Stomach smooth muscle (tissue), 2 donors: ENCODE measurements around the gene COL8A2.

Source experiments
- H3K27ac ChIP-seq: one replicate; pipeline ENCODE4 v1.7.0; 2013; ENCODE audit warnings: mild to moderate bottlenecking, low read length, inconsistent platforms
- H3K27me3 ChIP-seq, 2 donors: one replicate each; pipeline ENCODE4 v1.7.0; 2013; ENCODE audit warnings: low read length in 2 of 2; ENCODE audit not compliant: insufficient read depth in 2 of 2, control insufficient read depth in 1 of 2
- H3K36me3 ChIP-seq, 2 donors: one replicate each; pipeline ENCODE4 v1.7.0; 2013; ENCODE audit warnings: low read length in 2 of 2; ENCODE audit not compliant: control insufficient read depth in 2 of 2, insufficient read depth in 2 of 2
- H3K4me1 ChIP-seq: one replicate; pipeline ENCODE4 v1.7.0; 2013; ENCODE audit warnings: low read length; ENCODE audit not compliant: control insufficient read depth, insufficient read depth
- H3K4me3 ChIP-seq, 2 donors: one replicate each; pipeline ENCODE4 v1.7.0; 2013; ENCODE audit warnings: low read length in 2 of 2
- H3K9ac ChIP-seq, 2 donors: one replicate each; pipeline ENCODE4 v1.7.0; 2013; ENCODE audit warnings: low read length in 2 of 2, mild to moderate bottlenecking in 1 of 2
- H3K9me3 ChIP-seq, 2 donors: one replicate each; pipeline ENCODE4 v1.7.0; 2013; ENCODE audit warnings: low read length in 2 of 2; ENCODE audit not compliant: control insufficient read depth in 2 of 2
- donor health status: healthy.
- donor health status: Pancreatic carcinoma.

COL8A2 gene

DNA sequence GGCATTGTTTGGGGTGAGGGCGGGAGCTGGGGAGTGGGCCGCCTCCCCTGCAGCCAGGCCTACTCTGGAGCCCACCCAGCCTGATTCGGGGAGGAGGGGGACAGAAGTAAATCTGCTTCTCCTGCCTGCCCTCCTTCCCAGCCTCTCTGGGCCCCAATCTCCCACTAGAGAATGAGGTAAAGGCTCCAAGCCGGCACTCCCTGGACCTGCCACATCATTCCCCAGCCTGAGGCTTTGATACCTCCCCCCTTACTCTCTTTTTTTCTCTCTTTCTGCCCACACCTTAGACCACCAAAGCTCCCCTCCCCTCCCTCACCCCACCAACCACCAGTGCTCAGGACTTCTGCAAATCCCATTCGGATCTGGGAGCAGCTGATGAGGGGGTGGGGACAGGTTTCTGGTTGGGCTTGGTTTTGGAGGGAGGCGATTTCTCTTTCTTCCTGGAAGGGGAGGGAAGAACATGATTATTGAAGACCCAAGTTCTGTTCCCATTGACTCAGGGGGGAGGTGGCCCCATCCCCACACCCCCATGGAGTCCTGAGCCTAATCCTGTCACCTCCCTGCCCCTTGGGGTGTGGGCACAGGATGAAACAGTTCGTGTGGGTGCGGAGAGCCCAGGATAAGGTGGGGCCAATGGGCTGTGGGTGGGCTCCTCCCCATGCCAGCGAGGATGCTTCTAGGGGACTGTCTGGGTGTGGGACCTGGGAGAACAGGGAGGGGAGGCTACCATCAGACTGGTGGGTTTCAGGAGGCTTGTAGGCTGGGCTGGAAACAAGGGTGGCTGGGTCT lies 32.3 kb upstream of the COL8A2 start:
- H3K4me1 ChIP-seq, result peaks cover 78% of the 10 kb centered on the region
- H3K27me3 ChIP-seq, result no peaks in the 10 kb centered on the region
- H3K27ac ChIP-seq, result peak overlapping the region; percentile 99
- peaks cover 2 to 7% of the 10 kb centered on the region in 2 donors for H3K36me3 ChIP-seq
- peak overlapping the region; percentile 93 to 96 for H3K4me3 ChIP-seq
- H3K9me3 ChIP-seq, result no peaks in the 10 kb centered on the region
- peak overlapping the region; percentile 79 to 92 for H3K9ac ChIP-seq

DNA sequence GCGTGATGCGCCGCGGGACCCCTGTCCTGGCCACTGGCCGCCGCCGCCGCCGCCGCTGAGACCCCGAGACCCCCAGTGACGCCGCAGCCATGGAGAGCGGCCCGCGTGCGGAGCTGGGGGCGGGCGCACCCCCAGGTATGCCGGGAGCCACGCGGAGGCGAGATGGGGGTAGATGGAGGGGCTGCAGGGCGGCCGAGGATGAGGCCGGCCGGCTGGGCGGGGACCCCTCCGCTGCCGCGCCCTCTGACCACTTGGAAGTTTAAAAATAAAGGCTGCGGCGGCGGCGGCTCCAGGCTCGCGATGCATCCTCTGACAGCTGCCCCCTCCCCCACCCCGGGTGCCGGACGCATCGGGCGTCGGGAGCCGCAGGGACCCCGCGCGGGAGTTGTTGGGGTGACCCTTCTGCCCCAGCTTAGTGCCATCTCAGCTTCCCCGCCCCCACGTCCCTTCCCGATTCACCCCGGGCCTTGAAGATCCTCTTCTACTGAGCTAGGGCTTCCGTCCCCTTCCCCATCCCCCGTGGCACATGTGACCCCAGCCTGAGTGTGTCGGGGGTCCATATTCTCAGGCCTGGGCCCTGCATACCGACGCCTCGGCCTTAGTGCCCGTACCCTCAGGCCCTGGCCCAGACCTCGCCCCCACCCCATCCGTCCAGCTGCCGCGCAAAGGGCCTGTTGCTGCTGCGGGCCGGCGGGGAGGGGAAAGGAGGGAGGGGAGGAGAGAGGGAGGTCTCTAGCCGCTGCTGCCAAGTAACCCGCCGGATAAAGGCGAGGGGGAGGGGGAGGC lies 31.5 kb upstream of the COL8A2 start:
- Histone ChIP-seq H3K4me1 (peaks cover 76% of the 10 kb centered on the region), H3K4me3 (peak overlapping the region; percentile 93 to 96), H3K9me3 (no peaks in the 10 kb centered on the region), H3K9ac (peak overlapping the region; percentile 79 to 92), H3K27ac (peak overlapping the region; percentile 99), H3K27me3 (no peaks in the 10 kb centered on the region), H3K36me3 (peaks cover 2 to 5% of the 10 kb centered on the region in 2 donors)

DNA sequence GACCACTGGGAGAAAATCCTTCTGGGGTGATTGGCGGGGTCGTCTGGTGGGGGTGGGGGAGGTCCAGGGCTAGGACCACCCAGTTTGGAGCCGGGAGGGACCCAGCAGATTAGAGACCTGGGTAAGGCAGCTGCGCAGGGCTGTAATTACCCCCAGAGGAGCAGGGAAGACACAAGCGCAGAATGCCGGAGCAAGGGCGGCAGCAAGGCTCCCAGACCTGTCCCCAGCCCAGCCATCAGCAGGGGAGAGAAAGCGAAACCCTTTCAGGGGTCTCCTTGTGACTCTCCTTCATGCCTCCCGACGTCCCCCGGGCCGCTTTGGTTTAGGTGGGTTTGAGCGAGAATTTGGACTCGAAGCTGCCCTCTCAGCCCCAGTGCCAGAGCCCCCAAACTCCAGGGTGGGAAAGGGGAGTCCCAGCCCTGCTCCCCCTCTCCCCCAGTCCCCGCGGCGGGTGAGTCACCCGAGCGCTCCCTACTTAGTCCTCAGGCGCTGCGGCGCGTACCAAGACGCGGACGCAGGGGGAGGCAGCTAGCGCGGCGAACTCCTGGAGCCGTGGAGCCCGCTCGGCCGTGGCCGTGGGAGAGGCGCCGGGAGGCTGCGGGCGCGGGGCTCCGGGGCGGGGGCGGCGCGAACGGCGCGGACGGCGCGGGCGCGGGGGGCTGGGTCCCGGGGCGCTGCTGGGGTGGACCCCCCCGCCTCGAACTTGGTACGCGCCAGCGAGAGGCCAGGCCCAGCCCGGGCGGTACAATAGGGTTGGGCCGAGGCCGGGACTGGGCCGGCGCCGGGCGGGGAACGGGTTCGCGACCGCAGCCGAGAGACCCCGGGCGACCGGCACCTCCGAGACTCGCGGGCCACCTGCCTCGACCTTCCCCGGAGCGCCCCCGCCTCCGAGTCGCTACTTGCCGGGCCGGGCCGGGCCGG lies 30.6 kb upstream of the COL8A2 start, which contains the start of gene MAP7D1:
Gene MAP7D1, plus strand, starts transcription at position 753 of the 921 bp plus-strand sequence. CDS start 258 bp downstream, outside the sequence.
- peaks cover 2 to 5% of the 10 kb centered on the region in 2 donors for H3K36me3 ChIP-seq
- H3K9me3 ChIP-seq, result no peaks in the 10 kb centered on the region
- H3K27me3 ChIP-seq, result no peaks in the 10 kb centered on the region
- H3K27ac ChIP-seq, result peak within 1 kb of the TSS; percentile 99
- peaks cover 76% of the 10 kb centered on the region for H3K4me1 ChIP-seq
- H3K4me3 ChIP-seq, result peak within 1 kb of the TSS; percentile 93 to 96
- H3K9ac ChIP-seq, result peak within 1 kb of the TSS; percentile 99

DNA sequence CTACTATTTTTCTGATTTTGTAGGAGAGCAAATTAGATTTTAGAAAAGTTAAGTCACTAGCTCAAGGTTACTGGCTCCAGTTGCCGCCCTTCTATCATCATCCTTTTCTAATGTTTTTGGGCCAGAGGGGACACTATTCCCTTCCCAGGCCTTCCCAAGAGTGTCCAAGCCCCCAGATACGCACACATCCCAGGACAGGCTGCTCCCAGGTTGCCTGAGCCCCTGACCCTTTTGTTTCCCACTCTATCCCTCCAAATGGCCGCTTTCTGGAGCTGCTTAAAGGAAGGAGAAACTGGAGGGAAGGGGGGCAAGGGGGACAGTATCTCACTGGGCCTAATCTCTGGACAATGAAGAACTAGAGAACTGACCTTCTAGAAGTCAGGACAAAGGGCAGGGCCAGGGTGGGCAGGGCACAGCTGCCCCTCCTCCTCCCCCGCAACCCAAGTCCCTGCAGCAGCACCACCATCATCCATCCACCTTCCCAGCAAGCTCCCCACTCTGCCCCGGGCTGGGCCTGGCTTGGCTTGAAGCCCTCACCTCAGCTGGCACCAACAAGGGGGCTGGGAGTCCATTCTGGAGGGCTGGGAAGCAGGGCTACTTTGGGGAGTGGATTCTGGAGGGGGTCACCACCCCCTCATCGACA lies 29.9 kb upstream of the COL8A2 start:
- Histone ChIP-seq H3K9ac (peak overlapping the region; percentile 99), H3K9me3 (no peaks in the 10 kb centered on the region), H3K4me1 (peaks cover 76% of the 10 kb centered on the region), H3K27ac (peak overlapping the region; percentile 99), H3K36me3 (peaks cover 2 to 5% of the 10 kb centered on the region in 2 donors), H3K27me3 (no peaks in the 10 kb centered on the region), H3K4me3 (peak overlapping the region; percentile 93 to 96)

DNA sequence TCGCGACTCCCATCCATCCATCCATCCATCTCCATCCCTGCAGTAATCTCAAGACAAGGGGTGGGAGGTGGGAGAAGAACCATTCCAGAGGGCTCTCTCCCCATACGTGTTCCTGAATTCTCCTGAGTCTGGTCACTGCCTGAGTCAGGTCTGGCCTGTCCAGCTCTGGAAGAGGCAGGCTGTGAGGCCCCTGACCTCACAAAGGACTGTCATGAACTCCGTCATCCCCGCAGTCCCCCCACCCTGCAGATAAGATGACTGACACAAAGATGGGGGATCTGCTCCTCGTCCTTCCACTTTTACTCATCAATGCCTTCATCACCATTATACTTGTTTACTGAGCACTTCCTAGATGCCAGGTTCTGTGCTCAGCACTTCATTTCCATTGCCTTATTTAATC lies 29.3 kb upstream of the COL8A2 start:
- H3K9me3 ChIP-seq, result no peaks in the 10 kb centered on the region
- H3K27me3 ChIP-seq, result no peaks in the 10 kb centered on the region
- peaks cover 73% of the 10 kb centered on the region for H3K4me1 ChIP-seq
- no peak overlapping the region for H3K4me3 ChIP-seq
- peak overlapping the region in 1 of 2 donors; percentile 99 for H3K9ac ChIP-seq
- H3K36me3 ChIP-seq, result peaks cover 1 to 2% of the 10 kb centered on the region in 2 donors
- peak overlapping the region; percentile 99 for H3K27ac ChIP-seq

DNA sequence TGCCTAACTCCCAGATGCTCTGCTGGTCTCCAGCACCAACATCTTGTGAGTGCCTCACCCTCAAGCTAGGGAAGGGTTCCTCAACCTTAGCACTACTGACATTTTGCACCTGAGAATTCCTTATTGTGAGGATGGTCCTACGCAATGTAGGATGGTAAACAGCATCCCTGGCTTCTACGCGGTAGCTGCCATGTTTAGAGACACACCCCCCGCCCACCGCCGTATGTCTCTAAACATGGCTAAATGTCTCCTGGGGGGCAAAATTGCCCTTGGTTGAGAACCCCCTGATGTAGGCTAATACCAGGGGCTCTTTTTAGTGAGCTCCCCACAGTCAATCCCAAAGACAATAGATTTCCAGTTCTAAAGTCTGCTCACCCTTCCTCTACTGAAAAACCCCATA lies 28.5 kb upstream of the COL8A2 start:
- Histone ChIP-seq H3K4me1 (peaks cover 73% of the 10 kb centered on the region), H3K9ac (no peak overlapping the region), H3K27me3 (no peaks in the 10 kb centered on the region), H3K4me3 (no peak overlapping the region), H3K27ac (peak overlapping the region; percentile 53), H3K9me3 (no peaks in the 10 kb centered on the region), H3K36me3 (peaks cover 0 to 2% of the 10 kb centered on the region in 2 donors)

DNA sequence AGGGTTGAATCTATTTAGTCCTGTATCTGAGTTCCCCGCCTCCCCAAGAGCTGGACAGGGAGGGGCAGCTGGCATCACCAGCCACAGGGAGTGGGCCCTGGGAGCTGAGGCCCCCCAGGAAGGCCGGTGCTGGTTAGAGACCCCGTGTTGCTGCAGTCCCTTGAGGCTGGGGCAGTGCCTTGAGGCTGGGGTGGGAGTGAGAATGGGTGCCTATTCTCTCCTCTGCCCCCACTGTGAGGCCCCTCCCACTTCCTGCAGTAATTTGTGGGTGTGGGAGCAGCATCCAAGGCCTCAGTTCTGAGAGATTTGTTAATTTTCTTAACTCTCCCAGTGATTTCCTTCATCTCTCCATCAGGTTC lies 26.8 kb upstream of the COL8A2 start:
- H3K4me1 ChIP-seq, result peaks cover 67% of the 10 kb centered on the region
- peak overlapping the region; percentile 99 for H3K27ac ChIP-seq
- no peaks in the 10 kb centered on the region for H3K9me3 ChIP-seq
- H3K9ac ChIP-seq, result peak overlapping the region; percentile 35 to 48
- no peaks in the 10 kb centered on the region for H3K36me3 ChIP-seq
- no peaks in the 10 kb centered on the region for H3K27me3 ChIP-seq
- H3K4me3 ChIP-seq, result peak overlapping the region; percentile 29 to 34

DNA sequence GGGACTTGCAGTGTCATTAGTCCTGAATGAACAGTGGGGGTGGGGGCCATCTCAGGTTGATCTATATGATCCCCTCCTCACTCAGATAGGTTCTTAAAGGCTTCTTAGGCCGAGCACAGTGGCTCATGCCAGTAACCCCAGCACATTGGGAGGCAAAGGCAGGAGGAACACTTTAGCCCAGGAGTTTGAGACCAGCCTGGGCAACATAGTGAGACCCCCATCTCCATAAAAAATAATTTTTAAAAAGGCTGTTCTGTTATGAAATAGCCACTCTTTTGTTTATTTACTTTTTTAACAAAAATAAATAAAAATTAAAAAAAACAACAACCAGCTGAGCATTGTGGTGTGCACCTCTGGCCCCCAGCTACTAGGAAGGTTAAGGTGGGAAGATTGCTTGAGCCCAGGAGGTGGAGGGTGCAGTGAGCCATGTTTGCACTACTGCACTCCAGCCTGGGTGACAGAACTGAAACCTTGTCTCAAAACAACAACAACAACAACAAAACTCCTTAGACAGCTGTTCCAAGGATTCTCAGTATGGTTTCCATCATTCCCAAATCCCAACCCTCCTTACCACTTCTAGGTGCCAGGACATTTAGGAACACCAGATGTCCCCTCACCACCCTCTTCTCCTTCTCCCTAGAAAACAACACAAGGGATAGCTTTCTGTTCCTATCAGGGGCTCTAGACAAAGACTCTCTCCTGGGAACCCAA lies 26.3 kb upstream of the COL8A2 start:
- no peaks in the 10 kb centered on the region for H3K9me3 ChIP-seq
- peak overlapping the region; percentile 99 for H3K27ac ChIP-seq
- H3K4me3 ChIP-seq, result peak overlapping the region; percentile 34 to 35
- peak overlapping the region; percentile 35 to 66 for H3K9ac ChIP-seq
- H3K4me1 ChIP-seq, result peaks cover 66% of the 10 kb centered on the region
- H3K27me3 ChIP-seq, result no peaks in the 10 kb centered on the region
- H3K36me3 ChIP-seq, result no peaks in the 10 kb centered on the region

DNA sequence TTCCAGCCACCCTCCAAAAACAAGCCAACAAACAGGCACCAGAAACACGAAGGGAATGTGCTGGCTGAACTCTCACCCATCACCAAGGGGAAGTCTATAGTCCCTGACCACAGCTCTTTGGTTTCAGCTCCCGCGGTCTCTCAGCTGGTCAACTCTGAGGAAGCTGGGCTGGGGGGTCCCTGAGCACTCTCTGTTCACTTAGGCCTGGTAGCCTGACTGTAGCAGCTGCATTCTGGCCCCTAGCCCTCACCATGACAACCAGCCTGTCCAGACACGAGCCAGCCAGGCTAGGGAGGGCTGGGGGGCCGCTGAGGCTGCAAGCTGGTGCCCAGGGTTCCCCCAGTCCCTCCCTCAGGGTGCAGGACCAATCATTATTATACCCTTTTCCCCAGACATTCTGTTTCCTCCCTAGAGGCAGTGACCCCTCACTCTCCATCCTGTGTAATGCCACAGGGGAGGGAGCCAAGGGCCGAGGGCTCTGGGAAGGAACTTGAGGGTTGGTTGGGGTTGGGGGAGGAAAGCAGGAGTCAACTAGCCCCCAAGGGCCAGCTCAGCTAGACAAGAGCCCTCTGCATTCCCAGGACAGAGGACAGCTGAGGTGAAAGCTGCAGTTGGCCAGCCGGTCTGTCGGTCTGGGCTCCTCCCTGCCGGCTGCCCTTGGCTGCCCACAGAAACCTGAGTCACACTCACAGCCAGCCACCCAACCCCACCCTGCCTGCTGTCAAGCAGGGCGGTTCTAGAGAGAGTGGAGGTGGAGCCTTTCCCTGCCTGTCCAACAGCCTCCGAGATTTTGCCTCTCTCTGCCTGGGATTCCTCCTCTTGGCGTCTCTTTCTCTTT lies 25.5 kb upstream of the COL8A2 start:
- no peaks in the 10 kb centered on the region for H3K9me3 ChIP-seq
- H3K9ac ChIP-seq, result peak overlapping the region; percentile 76 to 78
- H3K27ac ChIP-seq, result peak overlapping the region; percentile 99
- peaks cover 64% of the 10 kb centered on the region for H3K4me1 ChIP-seq
- no peaks in the 10 kb centered on the region for H3K36me3 ChIP-seq
- H3K4me3 ChIP-seq, result peak overlapping the region; percentile 47 to 89
- no peaks in the 10 kb centered on the region for H3K27me3 ChIP-seq
